ENCODE data around the gene HRC.
"Not testable (repeated sequence)": the region's sequence is repeated elsewhere in the genome, so short reads cannot be mapped to it uniquely, and the experiment has no call there.

HRC gene

GRCh38 chr19:49155005-49155819 is at the start of gene HRC:
Gene HRC (minus strand): TSS chr19:49155396. CDS start chr19:49155237, 159 bp downstream.
- DNase-seq = no peak

- no peak for DNase-seq
These were observed 45.8 kb upstream of the HRC start for GRCh38 chr19:49201042-49201441.

GRCh38 chr19:49200238-49200862 is 45.2 kb upstream of the HRC start:
- peak; percentile 32 for DNase-seq

GRCh38 chr19:49196527-49197240 is 41.5 kb upstream of the HRC start:
- DNase-seq = no peak

- DNase-seq = no peak
These were observed 39.2 kb upstream of the HRC start for GRCh38 chr19:49194408-49194807.

GRCh38 chr19:49193822-49194394 is 38.7 kb upstream of the HRC start:
- DNase-seq = no peak

- no peak for DNase-seq
These were observed 35.6 kb upstream of the HRC start for GRCh38 chr19:49190781-49191180.

GRCh38 chr19:49189259-49189658 is 34.1 kb upstream of the HRC start:
- DNase-seq = no peak

- no peak for DNase-seq
These were observed 33.5 kb upstream of the HRC start for GRCh38 chr19:49188626-49189200.

GRCh38 chr19:49186108-49186507 is 30.9 kb upstream of the HRC start:
- DNase-seq = no peak

GRCh38 chr19:49182848-49183375 is 27.7 kb upstream of the HRC start:
- DNase-seq = no peak

GRCh38 chr19:49182010-49182847 is 27.0 kb upstream of the HRC start:
- not testable (repeated sequence) for DNase-seq

- no peak for DNase-seq
These were observed 25.5 kb upstream of the HRC start for GRCh38 chr19:49180659-49181058.

- no peak for DNase-seq
These were observed 18.0 kb upstream of the HRC start for GRCh38 chr19:49173198-49173597.

GRCh38 chr19:49168421-49168820 is 13.2 kb upstream of the HRC start:
- DNase-seq = no peak

- DNase-seq = no peak
These were observed 12.7 kb upstream of the HRC start for GRCh38 chr19:49167857-49168409.

- no peak for DNase-seq
These were observed 10.7 kb upstream of the HRC start for GRCh38 chr19:49165865-49166301.

GRCh38 chr19:49165111-49165750 is 10.0 kb upstream of the HRC start:
- no peak for DNase-seq

- no peak for DNase-seq
These were observed 6.8 kb upstream of the HRC start for GRCh38 chr19:49161987-49162386.

- no peak for DNase-seq
These were observed 5.4 kb upstream of the HRC start for GRCh38 chr19:49160450-49161189.

Data from stimulated activated CD4-positive, alpha-beta T cell treated with anti-CD3 and anti-CD28 coated beads, Interleukin-1b, Interleukin-23, amount 100 ng/mL, for 48 hours (primary cell).